Adipocyte (in vitro differentiated cells): Measurements from ENCODE around the gene ASPA.
"Not testable (repeated sequence)": the region's sequence is repeated elsewhere in the genome, so short reads cannot be mapped to it uniquely, and the experiment has no call there.

ENCODE experiments used
- DNase-seq: peaks from one replicate; pipeline ENCODE4 v3.0.0-alpha.2; 2015; ENCODE audit warnings: low read depth
- H3K27me3 ChIP-seq: replicated peaks from 2 replicates; pipeline ENCODE4 v1.7.0; 2013; ENCODE audit warnings: mild to moderate bottlenecking, low read length, moderate library complexity; ENCODE audit not compliant: control insufficient read depth, insufficient read depth
- H3K36me3 ChIP-seq: 2 replicates; pipeline ENCODE4 v1.7.0; 2013; ENCODE audit warnings: low read length, mild to moderate bottlenecking, moderate library complexity; ENCODE audit not compliant: control insufficient read depth, insufficient read depth, severe bottlenecking
- H3K4me1 ChIP-seq: 2 replicates; pipeline ENCODE4 v1.7.0; 2013; ENCODE audit warnings: mild to moderate bottlenecking, low read length, moderate library complexity; ENCODE audit not compliant: control insufficient read depth, insufficient read depth
- H3K4me3 ChIP-seq: 2 replicates; pipeline ENCODE4 v1.7.0; 2013; ENCODE audit warnings: mild to moderate bottlenecking, low read length, moderate library complexity
- H3K9ac ChIP-seq: 2 replicates; pipeline ENCODE4 v1.7.0; 2013; ENCODE audit warnings: mild to moderate bottlenecking, low read length, moderate library complexity
- H3K9me3 ChIP-seq: 2 replicates; pipeline ENCODE4 v1.7.0; 2013; ENCODE audit warnings: mild to moderate bottlenecking, low read length, moderate library complexity; ENCODE audit not compliant: control insufficient read depth

The ASPA gene

GRCh38 chr17:3475812-3476610, at the start of gene ASPA:
ASPA (plus strand) TSS chr17:3475997; CDS start chr17:3476160, 163 bp downstream.
- Histone ChIP-seq H3K27me3 (no peaks in the 10 kb centered on the region), H3K9ac (peak within 1 kb of the TSS; percentile 95), H3K36me3 (no peaks in the 10 kb centered on the region), H3K4me1 (peaks cover 20% of the 10 kb centered on the region), H3K9me3 (no peaks in the 10 kb centered on the region), H3K4me3 (peak within 1 kb of the TSS; percentile 92)
- no peak for DNase-seq

DNA sequence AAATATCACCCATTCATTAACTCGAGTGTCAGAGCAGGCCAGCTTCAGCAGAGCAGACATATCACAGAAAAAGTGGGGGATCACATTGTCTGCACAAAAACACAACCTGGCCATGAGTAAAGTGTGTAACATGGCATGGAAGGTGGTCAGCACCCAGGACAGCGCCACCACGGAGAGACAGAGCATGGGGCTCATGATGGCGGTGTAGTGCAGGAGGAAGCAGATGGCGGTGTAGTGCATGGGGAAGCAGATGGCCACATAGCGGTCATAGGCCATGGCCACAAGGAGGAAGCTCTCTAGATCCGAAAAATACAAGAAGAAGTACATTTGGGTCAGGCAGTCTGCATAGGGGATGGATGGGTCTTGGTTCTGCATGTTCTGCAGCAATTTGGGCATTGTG, 42.6 kb upstream of the ASPA start:
- H3K27me3 ChIP-seq, H3K4me3 ChIP-seq, H3K9me3 ChIP-seq, DNase-seq, H3K4me1 ChIP-seq, H3K9ac ChIP-seq, H3K36me3 ChIP-seq: not testable (repeated sequence)

DNA sequence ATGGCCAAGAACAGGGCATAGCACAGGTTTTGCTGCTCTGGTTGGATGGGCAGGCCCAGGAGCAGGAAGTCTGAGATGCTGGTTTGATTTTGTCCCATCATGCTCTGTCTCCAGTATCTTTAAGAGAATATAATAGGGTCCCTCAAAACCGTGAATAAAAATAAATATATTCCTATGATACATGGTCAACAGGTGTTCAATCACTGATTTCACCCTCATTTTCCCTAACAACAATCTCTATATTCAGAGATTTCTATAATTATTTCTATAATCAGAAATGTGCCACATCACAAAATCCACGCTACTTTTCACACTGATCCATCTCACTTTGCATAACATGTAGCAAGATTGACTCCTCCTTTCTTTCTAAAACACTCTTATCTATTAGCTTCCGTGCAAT, 42.1 kb upstream of the ASPA start, which contains the start of gene OR1E2:
TSS of gene OR1E2 (minus strand) at position 101 of the 400 bp plus-strand sequence. CDS start at position 101, 0 bp downstream.
- Histone ChIP-seq H3K9ac (no peak within 1 kb of the TSS), H3K4me1 (no peaks in the 10 kb centered on the region), H3K9me3 (peaks cover 2% of the 10 kb centered on the region), H3K27me3 (no peaks in the 10 kb centered on the region), H3K36me3 (no peaks in the 10 kb centered on the region), H3K4me3 (no peak within 1 kb of the TSS)
- no peak for DNase-seq

DNA sequence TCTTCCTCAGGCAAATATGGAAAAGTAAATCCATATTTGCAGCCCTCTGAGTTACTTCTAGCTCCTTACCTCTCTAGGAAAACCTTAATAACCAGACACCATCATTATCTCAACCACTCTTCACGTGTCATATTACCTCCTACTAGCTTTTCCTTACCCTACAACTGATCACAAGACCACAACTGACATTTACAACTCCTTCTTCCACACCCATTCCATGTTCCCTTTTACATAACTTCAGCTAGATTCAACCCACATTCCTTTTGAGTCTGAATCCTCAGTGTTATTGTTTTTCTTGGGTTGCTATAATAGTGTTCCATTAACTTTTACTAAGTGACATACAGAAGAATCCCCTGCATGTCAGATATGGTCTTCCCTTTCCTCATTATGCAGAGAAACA, 37.4 kb upstream of the ASPA start:
- Histone ChIP-seq H3K9me3 (no peaks in the 10 kb centered on the region), H3K36me3 (no peaks in the 10 kb centered on the region), H3K27me3 (no peaks in the 10 kb centered on the region), H3K4me1 (peaks cover 9% of the 10 kb centered on the region), H3K4me3 (no peak overlapping the region), H3K9ac (no peak overlapping the region)
- no peak for DNase-seq

GRCh38 chr17:3440451-3440850, 35.3 kb upstream of the ASPA start:
- H3K9ac ChIP-seq = no peak overlapping the region
- H3K4me1 ChIP-seq = peaks cover 9% of the 10 kb centered on the region
- DNase-seq = no peak
- H3K9me3 ChIP-seq = no peaks in the 10 kb centered on the region
- no peak overlapping the region for H3K4me3 ChIP-seq
- H3K36me3 ChIP-seq = no peaks in the 10 kb centered on the region
- no peaks in the 10 kb centered on the region for H3K27me3 ChIP-seq

- no peak for DNase-seq
- Histone ChIP-seq H3K27me3 (no peaks in the 10 kb centered on the region), H3K9ac (no peak overlapping the region), H3K4me3 (no peak overlapping the region), H3K4me1 (no peaks in the 10 kb centered on the region), H3K36me3 (no peaks in the 10 kb centered on the region), H3K9me3 (no peaks in the 10 kb centered on the region)
These were observed 28.2 kb upstream of the ASPA start for GRCh38 chr17:3447625-3448024.

GRCh38 chr17:3448059-3448665, 27.6 kb upstream of the ASPA start:
- Histone ChIP-seq H3K4me1 (no peaks in the 10 kb centered on the region), H3K36me3 (no peaks in the 10 kb centered on the region), H3K27me3 (no peaks in the 10 kb centered on the region), H3K9ac (no peak overlapping the region), H3K4me3 (no peak overlapping the region), H3K9me3 (no peaks in the 10 kb centered on the region)
- DNase-seq = no peak

DNA sequence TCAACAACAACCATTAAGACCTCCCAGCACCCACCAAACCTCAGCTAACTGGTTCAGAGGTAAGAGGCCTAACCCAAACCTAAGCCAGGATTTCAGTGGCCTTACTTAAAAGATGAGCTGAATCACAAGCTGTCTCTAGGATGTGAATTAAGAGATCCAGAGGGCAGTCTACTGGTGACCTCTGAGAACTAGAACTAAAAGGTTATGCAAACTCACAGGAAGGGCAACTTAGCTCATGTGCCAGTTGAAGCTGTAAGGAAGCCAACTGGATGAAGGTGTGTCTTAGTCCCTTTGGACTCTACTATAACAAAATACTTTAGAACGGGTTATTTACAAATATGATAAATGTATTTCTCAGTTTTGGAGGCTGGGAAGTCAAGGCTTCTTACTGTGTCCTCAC, 9.4 kb upstream of the ASPA start:
- not testable (repeated sequence) for H3K9ac ChIP-seq, H3K4me3 ChIP-seq, H3K9me3 ChIP-seq, DNase-seq, H3K4me1 ChIP-seq, H3K27me3 ChIP-seq, H3K36me3 ChIP-seq

DNA sequence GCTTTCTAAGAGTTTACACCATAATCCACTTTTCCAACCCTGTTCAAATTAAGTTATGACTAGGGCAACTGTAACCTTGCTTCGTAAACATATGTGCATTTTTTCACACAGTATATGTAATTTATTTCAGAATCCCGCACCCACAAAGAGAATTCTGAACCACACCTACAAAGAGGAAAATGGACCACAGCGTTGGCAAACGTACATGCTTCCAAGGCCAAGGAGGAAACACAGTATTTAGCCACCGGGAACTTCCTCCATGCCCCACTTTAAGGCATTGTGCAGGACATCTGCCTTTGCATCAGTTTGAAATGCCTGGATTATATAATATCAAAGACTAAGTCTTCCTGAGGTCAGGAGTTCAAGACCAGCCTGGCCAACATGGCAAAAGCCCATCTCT, 6.3 kb upstream of the ASPA start:
- no peak for DNase-seq
- no peaks in the 10 kb centered on the region for H3K27me3 ChIP-seq
- H3K9me3 ChIP-seq = no peaks in the 10 kb centered on the region
- no peak overlapping the region for H3K9ac ChIP-seq
- H3K36me3 ChIP-seq = no peaks in the 10 kb centered on the region
- H3K4me3 ChIP-seq = no peak overlapping the region
- H3K4me1 ChIP-seq = peaks cover 10% of the 10 kb centered on the region

- Histone ChIP-seq H3K4me3 (no peak within 1 kb of the TSS), H3K4me1 (peaks cover 22% of the 10 kb centered on the region), H3K36me3 (no peaks in the 10 kb centered on the region), H3K9ac (no peak within 1 kb of the TSS), H3K27me3 (no peaks in the 10 kb centered on the region), H3K9me3 (no peaks in the 10 kb centered on the region)
- DNase-seq = no peak
These were observed 4.2 kb upstream of the ASPA start, which contains the start of gene SPATA22 for GRCh38 chr17:3471599-3471998. SPATA22 (minus strand) TSS chr17:3471819; CDS start chr17:3469325, 2,494 bp downstream.

DNA sequence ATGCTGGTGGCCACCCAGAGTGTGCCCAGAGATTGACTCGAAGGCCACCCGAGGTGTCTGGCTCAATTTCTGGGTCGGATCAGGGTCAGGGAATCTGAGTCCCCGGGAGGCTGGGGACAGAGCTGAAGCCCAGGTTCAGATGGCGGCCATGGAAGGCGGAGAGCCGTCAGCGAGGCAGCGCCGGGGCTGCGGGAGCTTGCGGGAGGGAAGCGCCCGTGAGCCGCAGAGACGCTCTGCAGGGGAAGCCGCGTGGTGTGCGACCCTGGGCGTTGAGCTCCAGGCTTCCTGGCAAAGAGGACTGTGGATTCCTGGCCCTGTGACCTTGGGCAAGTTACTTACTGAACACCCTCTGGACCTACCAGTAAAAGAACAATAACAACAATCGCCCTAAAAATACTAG, 3.7 kb upstream of the ASPA start:
- no peaks in the 10 kb centered on the region for H3K9me3 ChIP-seq
- no peak overlapping the region for H3K4me3 ChIP-seq
- no peak for DNase-seq
- no peaks in the 10 kb centered on the region for H3K27me3 ChIP-seq
- peaks cover 20% of the 10 kb centered on the region for H3K4me1 ChIP-seq
- no peaks in the 10 kb centered on the region for H3K36me3 ChIP-seq
- no peak overlapping the region for H3K9ac ChIP-seq
